ENCODE measurements around the gene CDX1.

DNA sequence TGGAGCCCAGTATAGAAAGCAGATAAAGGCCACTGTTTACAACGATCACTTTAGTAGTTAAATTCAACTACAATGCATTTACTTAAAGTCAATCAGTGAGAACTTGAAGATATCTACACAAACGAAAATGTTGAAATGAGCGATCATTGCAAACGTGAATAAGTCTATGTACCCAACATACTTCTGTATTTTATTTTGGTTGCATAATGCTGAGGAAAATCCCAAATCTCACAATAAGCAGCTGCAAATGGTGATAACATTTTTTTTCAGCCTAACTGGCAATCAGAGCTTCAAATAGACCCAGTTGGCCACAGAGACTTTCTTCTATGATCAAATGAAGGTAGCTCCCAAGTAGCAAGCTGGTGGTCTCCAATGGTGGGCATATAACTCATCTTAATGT lies 43.0 kb upstream of the CDX1 start:
- TF ChIP-seq, protein P1, sequence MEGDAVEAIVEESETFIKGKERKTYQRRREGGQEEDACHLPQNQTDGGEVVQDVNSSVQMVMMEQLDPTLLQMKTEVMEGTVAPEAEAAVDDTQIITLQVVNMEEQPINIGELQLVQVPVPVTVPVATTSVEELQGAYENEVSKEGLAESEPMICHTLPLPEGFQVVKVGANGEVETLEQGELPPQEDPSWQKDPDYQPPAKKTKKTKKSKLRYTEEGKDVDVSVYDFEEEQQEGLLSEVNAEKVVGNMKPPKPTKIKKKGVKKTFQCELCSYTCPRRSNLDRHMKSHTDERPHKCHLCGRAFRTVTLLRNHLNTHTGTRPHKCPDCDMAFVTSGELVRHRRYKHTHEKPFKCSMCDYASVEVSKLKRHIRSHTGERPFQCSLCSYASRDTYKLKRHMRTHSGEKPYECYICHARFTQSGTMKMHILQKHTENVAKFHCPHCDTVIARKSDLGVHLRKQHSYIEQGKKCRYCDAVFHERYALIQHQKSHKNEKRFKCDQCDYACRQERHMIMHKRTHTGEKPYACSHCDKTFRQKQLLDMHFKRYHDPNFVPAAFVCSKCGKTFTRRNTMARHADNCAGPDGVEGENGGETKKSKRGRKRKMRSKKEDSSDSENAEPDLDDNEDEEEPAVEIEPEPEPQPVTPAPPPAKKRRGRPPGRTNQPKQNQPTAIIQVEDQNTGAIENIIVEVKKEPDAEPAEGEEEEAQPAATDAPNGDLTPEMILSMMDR (IDR thresholded peaks at IDR 0.05) = no peak
- TF ChIP-seq POLR2AphosphoS5 (IDR thresholded peaks at IDR 0.05) (no peak), EP300 (IDR thresholded peaks at IDR 0.05) (no peak)
